HS-5 (cell line): Measurements from ENCODE around the gene TOR2A.

Experiments
- DNase-seq: peaks from one replicate; pipeline ENCODE4 v3.0.0-alpha.2; 2012; ENCODE audit warnings: low read depth

Gene TOR2A

DNA sequence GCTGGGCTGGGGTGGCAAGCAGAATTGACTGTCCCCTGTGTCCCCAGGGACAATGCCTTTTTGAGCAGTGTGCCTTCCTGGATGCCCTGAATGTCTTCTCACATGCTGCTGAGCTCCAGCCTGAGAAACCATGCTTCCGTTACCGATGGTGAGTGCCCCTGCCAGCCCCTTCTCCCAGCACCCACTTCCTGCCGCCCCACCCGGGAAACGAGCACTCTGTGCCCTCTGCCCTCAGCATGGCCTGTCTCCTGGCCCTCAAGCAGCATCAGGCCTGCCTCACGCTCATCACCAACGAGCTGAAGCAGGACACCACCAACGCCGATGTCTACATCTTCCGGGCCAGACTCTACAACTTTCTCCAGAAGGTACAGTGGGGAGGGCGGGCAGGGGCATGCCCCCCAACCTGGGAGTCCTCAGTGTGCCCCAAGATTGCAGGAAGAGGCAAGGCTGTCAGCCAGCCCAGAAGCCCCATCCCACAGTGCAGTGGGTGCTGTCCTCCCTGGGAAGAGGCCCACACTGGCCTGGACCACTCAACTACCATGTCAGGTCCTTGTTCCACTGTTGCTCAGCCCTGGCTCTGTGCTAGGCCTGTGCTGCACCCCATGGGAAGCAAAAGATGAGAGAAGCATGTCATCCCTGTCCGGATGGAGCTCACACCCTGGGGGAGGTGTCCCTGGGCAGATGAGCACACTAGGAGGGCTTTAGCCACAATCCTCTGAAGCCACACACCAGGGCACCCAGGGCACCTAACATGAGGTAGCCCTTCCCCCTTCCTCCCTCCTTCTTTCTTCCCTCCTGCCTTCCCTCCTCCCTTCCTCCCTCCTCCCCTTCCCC, 14.8 kb downstream of the TOR2A start:
- no peak for DNase-seq

DNA sequence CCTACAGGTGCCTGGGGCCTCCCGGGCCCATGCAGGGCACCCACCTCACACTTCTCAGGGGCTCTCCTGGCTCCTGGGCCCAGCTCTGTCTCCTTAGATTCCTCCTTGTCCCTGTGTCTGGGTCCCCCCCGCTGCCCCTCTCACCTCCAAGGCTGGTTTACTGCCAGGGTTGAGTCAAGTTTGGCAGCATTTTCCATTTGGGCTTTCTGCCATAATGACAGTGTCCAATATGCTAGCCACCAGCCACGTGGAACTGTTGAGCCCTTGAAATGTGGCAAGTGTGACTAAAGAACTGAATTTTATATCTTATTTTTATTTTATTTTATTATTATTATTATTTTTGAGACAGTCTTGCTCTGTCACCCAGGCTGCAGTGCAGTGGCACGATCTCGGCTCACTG, 17.3 kb downstream of the TOR2A start:
- DNase-seq = no peak

DNA sequence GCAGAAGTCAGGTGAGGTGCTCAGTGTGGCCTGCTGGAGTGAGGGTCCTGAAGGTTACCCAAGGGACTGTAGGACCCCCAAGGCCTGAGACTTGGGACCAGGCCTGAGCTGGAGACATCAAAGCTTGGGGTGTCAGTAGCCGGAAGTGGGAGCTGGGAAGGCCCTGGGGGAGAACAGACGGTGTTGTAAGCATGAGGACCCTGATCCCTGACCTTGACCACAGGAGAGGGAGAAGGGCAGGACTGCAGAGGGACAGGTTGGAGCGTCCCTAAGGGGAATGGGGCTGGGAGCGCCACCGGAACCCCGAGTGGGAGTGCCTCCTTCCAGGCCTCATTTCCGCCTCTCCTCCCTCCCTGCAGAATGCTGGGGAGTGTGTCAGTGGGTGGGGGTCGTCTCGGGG, 18.7 kb downstream of the TOR2A start:
- DNase-seq = no peak

DNA sequence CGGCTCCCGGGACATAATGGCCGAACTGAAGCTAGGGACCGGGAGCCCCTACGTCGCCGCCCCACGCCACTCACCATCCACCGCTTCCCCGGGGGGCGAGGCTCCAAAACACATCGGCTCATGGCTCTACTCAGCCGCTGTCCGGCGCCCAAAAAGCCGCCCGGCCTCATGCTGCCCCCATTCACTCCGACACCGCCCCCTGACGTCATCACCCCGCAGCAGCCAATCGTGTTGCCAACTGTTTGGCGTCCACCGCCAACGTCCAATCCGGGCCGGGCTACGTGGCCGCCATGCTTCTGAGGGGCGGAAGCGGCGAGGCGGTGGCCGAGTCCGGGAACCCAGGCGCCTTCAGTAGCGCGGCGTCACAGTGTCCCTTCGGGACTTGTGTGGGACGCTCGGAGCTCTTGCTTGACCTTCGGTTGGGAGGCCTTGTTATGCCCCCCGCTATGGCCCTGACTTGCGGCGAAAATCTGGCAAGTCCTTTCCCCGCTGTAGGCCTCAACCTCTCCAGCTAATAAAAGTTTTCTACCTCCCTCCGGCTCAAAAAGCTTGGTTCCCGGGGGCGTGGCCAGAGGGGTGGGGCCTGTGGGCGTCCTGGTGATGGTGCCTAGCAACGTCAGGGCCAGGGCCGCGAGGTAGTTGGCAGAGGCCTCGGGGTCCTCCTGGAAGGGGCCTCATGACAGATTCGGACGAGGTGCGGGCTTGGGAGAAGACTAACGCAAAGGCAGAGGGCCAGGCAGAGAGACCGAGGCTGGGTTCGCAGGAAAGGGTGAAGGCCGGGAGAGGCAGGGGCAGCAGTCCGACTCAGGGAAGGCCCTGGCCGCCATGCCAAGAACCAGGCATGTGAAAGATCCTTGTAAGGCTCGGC, 19.4 kb downstream of the TOR2A start, which contains the start of the genes PTRH1 and TTC16:
PTRH1 (minus strand) TSS at position 194 of the 868 bp plus-strand sequence; CDS start at position 170, 24 bp downstream.
TTC16 (plus strand) TSS at position 610 of the 868 bp plus-strand sequence; CDS start at position 677, 67 bp downstream.
- DNase-seq = peak; percentile 78

DNA sequence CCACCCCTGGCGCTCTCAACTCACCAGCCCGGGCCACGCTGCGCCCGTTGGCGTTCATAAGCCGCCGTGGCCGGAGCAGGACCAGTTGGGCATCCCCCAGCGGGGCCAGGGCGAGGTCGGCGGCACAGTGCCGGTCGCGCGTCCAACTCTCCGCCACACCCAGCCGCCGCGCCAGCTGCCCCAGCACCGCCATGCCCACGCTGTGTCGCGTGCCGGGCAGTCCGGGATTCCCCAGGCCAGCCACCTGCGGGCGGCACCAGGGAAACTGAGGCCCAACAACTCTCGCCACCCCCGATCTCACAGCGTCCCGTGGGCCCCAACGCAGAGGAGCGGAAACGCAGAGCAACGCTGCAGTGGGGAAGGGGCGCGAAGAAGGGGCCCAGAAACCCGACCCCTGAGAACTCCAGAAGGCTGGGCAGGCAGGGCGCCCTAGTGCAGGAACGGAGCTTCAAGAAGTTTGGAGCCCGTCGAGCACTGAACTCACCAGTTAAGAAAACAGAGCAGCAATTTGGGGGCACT, 20.1 kb downstream of the TOR2A start:
- DNase-seq = no peak

DNA sequence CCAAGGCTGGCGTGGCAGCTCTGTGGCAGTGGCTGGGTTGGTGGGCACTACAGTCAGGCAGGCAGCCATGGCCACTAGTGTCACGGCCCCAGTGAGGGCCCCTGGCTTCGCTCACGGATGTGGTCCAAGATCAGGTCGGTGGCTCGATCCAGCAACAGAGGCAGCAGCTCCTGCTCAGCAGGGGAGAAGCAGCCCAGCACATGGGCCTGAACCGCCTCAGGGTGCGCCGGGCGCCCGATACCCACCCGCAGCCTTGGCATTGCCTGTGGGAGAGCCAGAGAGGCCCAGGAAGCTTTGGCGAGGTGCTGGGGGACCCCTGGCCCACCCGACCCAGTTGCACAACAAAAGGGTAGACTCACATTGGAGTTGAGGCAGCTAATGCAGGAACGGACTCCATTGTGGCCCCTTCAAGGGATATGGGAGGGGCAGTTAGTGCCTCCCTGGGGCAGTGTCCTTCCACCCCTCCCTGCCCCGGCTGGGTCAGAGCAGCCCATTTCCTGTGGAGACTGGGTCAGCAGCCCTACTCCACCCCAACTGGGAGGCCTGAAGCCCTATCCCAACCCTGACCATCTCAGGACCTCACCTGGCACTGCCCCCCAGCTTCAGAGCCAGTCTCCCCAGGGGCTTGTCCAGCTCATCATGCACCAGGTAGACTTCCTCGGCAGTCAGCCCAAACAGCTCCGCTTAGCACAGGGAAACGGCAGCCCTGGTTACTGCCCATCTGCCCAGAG, 20.9 kb downstream of the TOR2A start:
- no peak for DNase-seq

DNA sequence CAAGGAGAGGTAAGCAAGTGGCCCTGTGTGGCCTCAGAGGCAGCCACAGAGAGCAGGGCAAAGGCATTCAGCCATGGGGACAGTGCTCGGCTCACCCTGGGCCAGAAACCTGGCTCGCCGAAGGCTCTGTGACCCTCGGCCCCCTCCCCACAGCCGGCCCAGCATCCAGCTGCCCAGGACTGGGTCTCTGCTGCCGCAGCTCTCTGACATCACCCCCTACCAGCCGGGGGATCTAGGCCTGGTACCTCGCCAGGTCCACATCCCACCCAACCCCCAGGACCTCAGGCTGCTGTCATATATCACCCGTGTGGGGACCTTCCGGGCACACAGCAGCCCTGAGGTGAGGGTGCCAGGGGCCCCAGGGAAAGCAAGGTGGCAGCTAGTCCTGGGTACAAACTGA, 22.2 kb downstream of the TOR2A start:
- DNase-seq = no peak

DNA sequence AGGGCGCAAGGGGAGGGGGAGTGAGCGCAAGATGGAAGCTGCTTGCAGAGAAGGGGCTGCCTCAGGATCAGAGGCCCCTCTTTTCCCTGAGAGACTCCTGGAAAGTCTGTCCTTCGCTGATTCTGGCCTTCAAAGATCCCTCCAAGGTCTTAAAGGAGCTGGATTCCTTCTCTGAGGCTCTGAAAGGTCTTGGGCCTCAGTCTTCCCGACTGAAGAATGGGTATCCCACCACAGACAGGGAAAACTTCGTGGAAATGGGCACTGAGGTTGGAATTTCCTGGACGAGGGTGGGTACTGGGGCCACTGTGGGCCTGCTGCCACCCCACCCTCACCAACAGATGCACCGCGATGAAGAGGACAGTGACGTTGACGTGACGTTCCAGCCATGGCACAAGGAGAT, 22.7 kb downstream of the TOR2A start:
- DNase-seq = no peak

DNA sequence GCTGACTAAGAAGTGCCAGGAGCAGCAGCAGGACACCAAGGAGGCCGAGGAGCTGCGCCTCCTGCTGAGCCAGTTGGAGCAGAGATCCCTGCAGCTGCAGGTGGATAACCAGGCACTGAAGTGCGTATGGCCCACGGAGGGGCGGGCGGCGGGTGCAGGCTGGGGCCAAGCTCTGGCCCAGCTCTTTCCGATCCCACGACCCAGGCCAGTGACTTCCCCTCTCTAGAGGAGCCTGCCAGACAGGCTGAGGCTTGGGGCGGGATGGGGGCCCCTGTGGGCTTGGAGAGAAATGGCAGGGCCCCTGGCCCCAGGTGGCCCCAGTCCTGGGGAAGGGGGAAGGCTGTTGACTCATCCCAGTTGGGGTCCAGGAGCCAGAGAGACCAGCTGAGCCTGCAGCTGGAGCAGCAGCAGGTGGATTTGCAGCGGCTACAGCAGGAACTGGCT, 23.2 kb downstream of the TOR2A start:
- no peak for DNase-seq

DNA sequence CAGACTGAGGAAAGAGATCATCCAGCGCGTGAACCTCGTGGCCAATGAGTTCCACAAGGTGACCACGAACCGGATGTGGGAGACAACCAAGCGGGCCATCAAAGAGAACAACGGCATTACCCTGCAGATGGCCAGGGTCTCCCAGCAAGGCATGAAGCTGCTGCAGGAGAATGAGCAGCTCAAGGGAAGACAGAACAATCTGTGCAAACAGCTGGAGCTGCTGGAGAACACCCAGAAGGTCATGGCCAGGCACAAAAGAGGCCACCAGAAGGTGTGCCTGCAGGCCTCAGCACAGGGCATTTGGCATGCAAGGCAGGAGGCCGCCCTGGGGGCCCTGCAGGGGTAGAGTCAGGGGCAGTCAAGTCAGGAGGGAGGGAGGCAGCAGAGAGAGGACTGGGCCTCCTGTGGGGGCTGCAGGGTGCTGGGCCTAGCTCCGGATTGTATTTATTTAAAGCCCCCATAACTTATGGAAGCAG, 23.8 kb downstream of the TOR2A start:
- no peak for DNase-seq

DNA sequence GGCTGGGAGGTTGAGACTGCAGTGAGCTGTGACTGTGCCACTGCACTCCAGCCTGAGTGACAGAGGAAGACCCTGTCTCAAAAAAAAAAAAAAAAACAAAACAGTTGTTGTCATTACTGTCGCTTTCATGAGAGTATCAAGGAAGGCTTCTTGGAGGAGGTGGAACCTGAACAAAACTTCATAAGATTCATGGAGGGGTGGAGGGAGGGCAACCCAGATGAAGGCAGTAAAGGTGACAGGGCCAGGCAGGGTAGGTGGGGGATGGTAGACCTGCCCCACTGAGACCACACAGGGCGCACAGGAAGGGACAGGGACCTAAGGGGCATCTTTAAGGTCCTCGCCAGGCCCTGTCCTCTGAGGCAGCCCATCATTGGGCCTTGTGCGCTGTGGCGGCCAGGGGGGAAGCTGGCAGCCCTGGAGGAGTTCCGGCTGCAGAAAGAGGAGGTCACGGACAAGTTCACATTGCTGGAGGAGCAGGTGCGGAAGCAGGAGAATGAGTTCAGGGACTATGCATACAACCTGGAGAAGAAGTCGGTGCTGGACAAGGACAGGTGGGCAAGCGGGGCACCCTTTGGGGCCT, 24.8 kb downstream of the TOR2A start:
- no peak for DNase-seq

DNA sequence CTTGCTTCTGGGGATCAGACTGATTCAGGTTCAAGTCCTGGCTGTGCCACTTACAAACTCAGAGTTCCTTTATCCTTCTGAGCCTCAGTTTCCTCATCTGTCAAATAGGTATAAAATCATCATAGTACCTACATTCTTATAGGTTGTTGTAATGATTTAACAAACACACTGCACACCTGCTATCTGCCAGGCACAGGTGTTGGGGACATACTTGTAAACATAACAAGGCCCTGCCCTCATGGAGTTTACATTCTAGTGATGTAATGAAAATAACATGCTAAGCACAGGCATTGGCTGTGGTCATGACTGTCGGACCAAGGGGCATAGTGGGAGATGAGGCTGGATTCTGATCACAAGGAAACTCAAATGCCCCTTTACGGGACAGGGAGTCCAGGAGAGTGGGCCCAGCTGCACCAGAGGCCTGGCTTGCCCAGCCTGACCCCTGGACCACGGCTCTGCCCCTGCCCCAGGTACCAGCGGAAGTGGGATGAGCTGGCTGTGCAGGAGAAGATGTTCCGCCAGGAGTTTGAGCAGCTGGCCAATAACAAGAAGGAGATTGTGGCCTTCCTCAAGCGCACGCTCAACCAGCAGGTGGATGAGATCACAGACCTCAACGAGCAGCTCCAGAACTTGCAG, 26.0 kb downstream of the TOR2A start:
- no peak for DNase-seq

DNA sequence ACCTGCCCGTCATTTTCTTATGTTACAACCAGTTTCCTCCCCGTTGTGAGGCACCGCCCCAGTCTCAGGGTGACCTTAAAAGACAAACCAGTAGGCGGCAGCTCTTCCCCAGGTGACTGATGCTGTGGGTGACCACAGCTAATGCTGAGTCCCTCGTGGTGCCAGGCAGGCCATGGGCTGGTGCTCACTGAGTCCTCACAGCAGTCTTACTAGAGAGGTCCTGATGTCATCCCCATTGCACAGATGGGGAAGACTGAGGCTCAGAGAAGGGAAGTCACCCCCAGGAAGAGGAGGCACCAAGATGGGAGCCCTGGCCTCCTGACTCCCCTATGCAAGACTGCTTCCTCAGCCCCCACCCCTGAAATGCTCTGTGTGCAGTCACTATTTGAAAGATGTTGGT, 27.3 kb downstream of the TOR2A start:
- DNase-seq = no peak

DNA sequence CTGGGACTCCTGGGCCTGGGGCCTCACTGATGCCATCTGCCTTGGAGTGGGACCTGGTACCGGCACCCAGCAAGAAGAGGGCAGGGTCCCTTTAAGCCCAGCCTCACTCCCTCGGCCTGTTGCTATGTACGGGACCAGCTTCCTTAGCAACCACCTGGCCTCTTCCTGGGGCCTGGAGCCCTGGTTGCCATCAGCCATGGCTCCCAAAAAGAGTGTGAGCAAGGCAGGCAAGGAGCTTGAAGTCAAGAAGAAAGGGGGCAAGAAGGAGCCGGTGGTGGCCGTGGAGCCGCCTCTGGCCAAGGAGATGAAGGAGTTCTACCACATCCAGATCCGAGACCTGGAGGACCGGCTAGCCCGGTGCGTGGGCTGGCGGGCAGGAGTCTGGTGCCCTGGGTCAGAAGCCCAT, 28.3 kb downstream of the TOR2A start, which contains the start of gene CFAP157:
CFAP157 (plus strand) TSS at position 153 of the 406 bp plus-strand sequence; CDS start at position 197, 44 bp downstream.
- no peak for DNase-seq

DNA sequence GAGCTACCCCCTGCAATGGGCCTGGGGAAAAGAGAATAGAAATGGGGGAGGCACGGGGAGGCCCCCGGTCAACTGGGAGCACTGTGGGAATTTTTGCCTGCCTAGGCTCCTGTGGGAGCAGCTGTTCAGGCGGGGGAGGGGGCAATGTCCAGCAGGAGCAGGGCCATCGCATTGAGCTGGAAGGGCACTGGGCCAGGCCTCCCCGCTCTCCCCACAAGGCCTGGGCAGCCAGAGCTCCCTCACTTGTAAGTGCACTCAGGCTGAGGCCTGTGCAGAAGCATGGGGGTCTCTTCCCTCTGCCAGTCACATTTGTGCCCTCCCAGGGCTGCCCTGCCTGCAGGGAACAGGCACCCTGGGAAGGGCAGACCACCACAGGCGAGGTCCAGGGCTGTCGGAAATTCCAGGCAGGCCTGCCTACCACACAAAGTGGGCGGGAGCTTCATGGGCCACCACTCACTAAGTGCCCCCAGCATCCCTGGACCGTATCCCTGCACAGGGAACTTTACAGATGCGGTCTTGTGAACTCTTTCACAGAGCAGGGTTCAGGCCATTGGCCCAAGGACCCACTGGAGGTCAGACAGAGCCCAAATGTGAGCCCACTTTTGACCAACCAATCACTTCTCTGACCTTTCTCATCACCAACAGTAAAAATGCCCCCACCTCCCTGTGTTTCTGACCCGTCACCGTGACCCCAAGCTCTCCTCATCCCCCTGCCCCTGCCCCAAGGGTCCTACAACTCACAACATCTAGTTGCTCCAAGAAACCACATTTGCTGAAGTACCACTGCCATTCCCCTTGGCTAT, 29.3 kb downstream of the TOR2A start:
- no peak for DNase-seq

DNA sequence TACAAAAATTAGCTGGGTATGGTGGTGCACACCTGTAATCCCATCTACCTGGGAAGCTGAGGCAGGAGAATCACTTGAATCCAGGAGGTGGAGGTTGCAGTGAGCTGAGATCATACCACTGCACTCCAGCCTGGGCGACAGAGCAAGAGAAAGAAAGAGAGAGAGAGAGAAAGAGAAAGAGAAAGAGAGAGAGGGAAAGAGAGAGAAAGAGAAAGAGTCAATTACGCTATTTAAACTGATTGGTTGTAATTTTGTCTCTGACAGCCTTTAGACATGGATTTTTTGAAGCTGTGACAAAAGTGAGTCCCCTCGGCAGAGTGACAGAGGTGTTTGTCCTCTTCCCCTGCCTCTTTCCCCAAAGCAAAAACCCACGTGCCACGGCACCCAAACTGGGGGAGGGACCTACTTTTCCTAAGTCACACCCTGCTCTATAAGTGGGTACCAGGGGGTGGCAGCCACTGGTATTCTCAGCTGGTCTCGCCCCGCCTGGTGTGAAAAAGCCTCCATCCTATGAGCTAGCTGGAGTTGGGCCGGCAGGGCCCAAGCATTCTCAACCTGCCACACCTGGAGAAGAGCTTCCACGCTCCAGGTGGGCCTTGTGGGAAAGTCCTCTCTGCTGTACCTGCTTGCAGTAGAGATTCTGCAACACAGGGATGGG, 31.7 kb downstream of the TOR2A start:
- no peak for DNase-seq

DNA sequence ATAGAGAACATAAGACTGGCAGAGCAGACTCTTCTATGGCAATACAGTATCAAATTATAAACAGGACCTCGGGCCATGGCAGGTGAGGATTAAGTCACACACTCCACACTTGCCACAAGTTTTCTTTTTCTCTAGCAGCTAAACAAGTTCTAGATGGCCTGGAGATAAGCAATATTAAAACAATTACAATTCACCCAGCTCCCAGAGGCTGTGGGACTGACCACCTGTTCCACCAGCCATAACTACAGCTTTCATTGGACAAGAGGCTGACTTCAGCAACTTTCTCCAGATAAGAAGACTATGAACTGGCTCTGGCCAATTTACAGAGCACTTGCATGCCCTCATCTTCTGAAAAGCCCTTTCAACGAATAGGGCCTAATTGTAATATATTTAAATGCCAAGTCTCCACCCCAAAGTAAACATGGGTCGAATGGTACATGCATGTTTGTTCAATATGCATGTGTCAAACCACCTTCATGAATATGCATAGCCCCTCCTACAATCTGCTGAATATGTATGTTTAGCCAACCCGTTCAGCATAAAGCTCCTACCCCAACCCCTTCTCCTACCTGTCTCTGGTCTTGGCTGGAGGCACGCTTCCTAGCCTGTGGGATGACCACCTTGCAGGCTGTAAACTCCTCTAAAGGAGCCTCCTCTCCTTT, 34.4 kb downstream of the TOR2A start:
- DNase-seq = no peak

DNA sequence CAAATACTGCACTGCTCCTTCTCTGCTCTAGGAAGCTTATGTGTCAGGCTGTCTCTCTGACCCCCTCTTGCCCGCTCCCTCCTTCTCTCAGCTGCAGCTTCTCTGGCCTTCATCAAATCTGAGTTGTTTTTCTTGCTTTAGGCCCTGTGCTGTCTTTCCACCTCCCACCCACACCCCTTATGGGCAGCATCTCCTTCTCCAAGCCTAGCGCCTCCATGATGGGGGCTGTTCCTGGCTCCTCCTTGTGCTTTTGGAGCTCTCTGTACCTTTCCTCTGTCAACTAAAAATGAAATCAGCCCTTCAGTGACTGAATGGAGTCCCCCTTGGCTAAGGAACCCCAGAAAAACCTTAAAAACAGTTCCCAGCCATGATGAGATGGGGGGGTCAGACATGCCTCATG, 35.0 kb downstream of the TOR2A start:
- DNase-seq = no peak
